ENCODE results near the gene DNAJC30. TPM values are rescaled to one million over a fixed set of nuclear protein-coding genes. Genes with fewer than 3 reads are reported as not detected.

The DNAJC30 gene
- total RNA-seq, 1 experiment from 2014 or later, result 1.3 TPM

DNA sequence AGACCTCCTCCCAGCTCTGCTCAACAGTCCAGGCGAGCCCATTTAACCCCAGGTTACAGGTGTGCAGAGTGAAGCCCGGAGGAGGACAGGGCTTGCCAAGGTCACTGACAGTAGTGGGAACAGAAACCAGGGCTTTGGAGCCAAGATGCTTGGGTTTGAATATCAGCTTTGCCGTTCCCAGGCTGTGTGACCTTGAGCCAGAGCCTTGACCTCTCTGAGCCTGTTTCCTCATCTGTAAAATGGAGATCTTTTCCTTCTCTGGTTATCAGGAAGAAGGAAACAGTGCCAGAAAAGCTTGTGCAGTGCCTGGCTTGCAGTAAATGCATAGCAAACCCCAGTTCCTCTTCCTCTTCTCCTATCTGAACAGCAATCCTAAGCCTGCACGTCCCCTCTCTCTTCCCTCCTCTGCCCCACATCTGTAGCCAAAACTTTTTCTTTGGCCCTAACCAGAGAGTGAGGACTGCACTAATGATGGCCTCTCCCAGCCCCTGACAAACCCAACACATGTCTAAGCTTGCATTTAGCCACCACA, 37.5 kb downstream of the DNAJC30 start:
- Histone ChIP-seq H3K27ac (no peak overlapping the region), H3K36me3 (no peaks in the 10 kb centered on the region)
- no peak for DNase-seq (ENCODE audit: low read depth in 1 of 2, low spot score in 2 of 2)

DNA sequence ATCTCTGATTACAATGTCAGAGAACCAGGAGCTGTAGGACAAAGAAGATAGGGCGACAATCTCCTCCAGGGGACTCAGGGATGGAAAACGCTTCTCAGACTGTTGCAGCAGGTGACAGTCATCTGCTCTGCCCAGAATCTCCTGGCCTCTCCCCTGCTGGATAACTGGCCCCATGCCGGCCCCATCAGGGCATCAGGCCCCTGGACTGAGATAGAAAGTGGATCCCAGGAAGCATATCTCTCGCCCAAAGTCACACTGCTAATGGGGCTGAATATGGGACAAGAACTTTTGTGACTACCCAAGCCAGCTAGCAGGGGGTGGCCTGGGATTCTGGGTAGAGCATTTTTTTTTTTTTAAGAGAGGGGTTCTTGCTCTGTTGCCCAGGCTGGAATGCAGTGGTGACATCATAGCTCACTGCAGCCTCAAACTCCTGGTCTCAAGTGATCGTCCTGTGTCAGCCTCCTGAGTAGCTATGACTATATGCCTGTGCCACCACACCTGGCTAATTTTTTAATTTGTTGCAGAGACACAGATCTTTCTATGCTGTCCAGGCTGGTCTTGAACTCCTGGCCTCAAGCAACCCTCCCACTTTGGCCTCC, 38.5 kb downstream of the DNAJC30 start:
- peaks cover 31% of the 10 kb centered on the region for H3K27me3 ChIP-seq (replicated peaks)
- H3K4me1 ChIP-seq (replicated peaks), result peaks cover 8% of the 10 kb centered on the region
- H3K9me3 ChIP-seq (replicated peaks), result peaks cover 8% of the 10 kb centered on the region
- no peak for DNase-seq (ENCODE audit: low read depth in 1 of 2, low spot score in 2 of 2)
- no peak overlapping the region for H3K4me3 ChIP-seq
- no peak overlapping the region for H3K27ac ChIP-seq
- H3K36me3 ChIP-seq, result no peaks in the 10 kb centered on the region

More for the DNA sequence above, 37.5 kb downstream of the DNAJC30 start:
- peaks cover 8% of the 10 kb centered on the region for H3K9me3 ChIP-seq (replicated peaks)
- H3K4me1 ChIP-seq (replicated peaks), result peaks cover 8% of the 10 kb centered on the region
- H3K4me3 ChIP-seq, result no peak overlapping the region
- peaks cover 40% of the 10 kb centered on the region for H3K27me3 ChIP-seq (replicated peaks)

DNA sequence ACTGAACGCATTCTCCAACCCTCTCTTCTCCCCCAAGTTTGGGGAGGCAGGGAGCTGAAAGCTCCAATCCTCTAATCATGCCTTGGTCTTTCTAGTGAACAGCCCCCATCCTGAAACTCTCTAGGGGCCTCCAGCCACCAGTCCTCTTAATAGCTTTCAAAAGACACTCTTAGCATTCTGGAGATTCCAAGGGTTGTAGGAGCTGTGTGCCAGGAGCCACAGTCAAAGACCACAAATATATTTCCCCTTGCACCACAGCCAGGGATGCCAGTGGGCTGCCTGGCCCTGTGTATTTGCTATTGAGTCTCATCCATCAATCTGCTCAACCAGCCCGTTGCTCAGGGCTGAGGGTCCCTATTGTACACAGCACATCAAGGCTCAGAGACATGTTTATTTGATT, 40.4 kb downstream of the DNAJC30 start:
- no peak overlapping the region for H3K27ac ChIP-seq
- H3K27me3 ChIP-seq (replicated peaks), result peaks cover 22% of the 10 kb centered on the region
- H3K36me3 ChIP-seq, result no peaks in the 10 kb centered on the region
- H3K4me1 ChIP-seq (replicated peaks), result peaks cover 4% of the 10 kb centered on the region
- no peak for DNase-seq (ENCODE audit: low read depth in 1 of 2, low spot score in 2 of 2)
- H3K9me3 ChIP-seq (replicated peaks), result peaks cover 8% of the 10 kb centered on the region
- no peak overlapping the region for H3K4me3 ChIP-seq

DNA sequence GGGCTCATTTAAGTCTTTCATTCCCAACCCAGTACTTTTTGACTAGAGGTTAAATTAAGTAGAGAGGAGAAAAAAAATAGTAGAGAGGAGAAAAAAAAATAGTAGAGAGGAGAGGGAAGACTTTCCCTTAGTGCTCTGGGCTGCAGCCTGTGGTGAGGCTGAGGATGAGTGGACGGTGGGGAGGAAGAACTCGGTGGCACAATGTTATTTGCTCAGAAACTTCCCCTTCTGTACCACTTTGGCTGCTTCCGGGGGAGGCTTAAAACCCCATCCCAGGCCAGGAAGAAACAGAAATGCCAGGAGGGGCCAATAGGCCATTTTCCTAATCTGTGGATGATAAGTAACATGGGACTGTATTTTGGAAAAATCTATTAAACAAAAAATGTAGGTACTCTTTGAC, 44.3 kb downstream of the DNAJC30 start:
- no peak for DNase-seq (ENCODE audit: low read depth in 1 of 2, low spot score in 2 of 2)
- Histone ChIP-seq H3K27me3 (replicated peaks) (no peaks in the 10 kb centered on the region), H3K4me1 (replicated peaks) (peaks cover 13% of the 10 kb centered on the region), H3K27ac (no peak overlapping the region), H3K4me3 (no peak overlapping the region), H3K9me3 (replicated peaks) (peaks cover 8% of the 10 kb centered on the region), H3K36me3 (no peaks in the 10 kb centered on the region)

DNA sequence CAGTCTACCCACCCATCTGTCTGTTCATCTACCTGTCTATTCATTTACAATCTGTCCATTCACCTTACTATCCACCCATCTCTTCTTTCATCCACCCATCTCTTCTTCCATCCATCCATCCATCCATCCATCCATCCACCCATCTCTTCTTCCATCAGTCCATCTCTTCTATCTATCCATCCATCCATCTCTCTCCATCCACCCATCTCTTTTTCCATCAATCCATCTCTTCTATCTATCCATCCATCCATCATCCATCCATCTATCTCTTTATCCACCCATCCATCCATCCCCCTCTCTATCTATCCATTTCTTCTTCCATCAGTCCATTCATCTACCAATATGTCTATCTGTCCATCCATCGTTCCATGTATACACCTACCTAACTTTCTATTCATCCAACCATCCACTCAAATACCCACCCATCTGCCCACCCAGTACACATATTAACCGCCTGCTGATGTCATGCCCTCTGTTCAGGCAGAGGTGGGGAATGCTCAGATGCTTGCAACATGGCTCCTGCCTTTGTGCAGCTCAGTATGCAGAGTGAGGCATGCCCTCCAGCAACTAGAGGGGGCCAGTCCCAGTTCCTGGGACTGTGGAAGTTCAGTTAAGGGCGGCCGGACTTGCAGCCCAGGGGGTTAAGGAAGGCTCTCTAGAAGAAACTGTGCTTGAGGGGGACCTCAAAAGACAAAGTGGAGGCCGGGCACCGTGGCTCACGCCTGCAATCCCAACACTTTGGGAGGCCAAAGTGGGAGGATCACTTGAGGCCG, 47.6 kb downstream of the DNAJC30 start:
- Histone ChIP-seq H3K27ac (no peak overlapping the region), H3K36me3 (no peaks in the 10 kb centered on the region), H3K9me3 (replicated peaks) (no peaks in the 10 kb centered on the region), H3K27me3 (replicated peaks) (no peaks in the 10 kb centered on the region), H3K4me3 (no peak overlapping the region), H3K4me1 (replicated peaks) (peaks cover 13% of the 10 kb centered on the region)
- no peak for DNase-seq (ENCODE audit: low read depth in 1 of 2, low spot score in 2 of 2)

DNA sequence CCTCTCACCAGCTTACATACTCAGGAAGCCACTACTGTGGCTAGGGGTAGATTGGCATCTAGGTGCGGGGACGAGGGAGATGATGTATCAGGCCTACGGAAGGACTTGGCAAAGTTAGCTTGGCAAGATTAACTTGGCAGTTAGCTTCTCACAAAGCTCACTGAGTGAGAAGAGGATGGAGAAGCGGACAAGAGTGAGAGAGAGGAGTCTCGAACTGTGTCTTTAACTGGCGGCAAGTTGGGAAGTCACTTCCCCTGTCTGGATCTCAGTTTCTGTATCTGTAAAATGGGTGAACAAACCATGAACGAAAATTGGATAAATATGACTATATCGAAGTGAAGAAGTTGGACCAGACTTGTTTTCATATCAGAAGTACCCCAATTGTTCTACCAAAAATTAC, 49.4 kb downstream of the DNAJC30 start:
- DNase-seq (ENCODE audit: low read depth in 1 of 2, low spot score in 2 of 2), result no peak
- peaks cover 13% of the 10 kb centered on the region for H3K4me1 ChIP-seq (replicated peaks)
- H3K4me3 ChIP-seq, result no peak overlapping the region
- no peak overlapping the region for H3K27ac ChIP-seq
- no peaks in the 10 kb centered on the region for H3K9me3 ChIP-seq (replicated peaks)
- 0 out of 2 replicates have a peak, but pooled peaks cover under 1% of the 10 kb centered on the region for H3K27me3 ChIP-seq (replicated peaks)
- H3K36me3 ChIP-seq, result no peaks in the 10 kb centered on the region

DNA sequence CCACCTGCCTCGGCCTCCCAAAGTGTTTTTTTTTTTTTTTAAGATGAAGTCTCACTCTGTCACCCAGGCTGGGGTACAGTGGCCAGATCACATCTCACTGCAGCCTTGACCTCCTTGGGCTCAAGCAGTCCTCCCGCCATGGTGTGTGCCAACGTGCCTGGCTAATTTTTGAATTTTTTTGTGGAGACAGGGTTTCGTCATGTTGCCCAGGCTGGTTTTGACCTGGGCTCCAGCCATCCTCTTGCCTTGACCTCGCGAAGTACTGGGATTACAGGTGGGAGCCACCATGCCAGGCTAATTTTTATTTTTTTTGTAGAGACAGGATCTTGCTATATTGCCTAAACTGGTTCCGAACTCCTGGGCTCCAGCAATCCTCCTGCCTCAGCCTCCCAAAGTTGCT, 49.9 kb downstream of the DNAJC30 start:
- H3K9me3 ChIP-seq (replicated peaks), result no peaks in the 10 kb centered on the region
- H3K36me3 ChIP-seq, result no peaks in the 10 kb centered on the region
- DNase-seq (ENCODE audit: low read depth in 1 of 2, low spot score in 2 of 2), result no peak
- no peak overlapping the region for H3K27ac ChIP-seq
- H3K4me3 ChIP-seq, result no peak overlapping the region
- H3K27me3 ChIP-seq (replicated peaks), result peaks cover 5% of the 10 kb centered on the region; the same call in 1 of the 2 replicates
- H3K4me1 ChIP-seq (replicated peaks), result peaks cover 13% of the 10 kb centered on the region

DNA sequence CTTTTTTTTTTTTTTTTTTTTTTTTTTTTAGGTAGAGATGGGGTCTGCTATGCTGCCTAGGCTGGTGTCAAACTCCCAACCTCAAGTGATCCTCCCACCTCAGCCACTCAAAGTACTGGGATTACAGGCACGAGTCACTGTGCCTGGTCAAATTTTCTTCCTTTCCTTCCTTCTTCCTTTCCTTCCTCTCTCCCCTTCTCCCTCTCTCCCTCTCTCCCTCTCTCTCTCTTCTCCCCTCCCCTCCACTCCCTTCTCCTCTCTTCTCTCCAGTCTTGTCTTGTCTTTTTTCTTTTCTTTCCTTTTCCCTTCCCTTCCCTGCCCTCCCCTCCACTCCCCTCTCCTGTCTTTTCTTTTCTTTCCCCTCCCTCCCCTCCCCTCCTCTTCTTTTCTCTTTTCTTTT, 51.7 kb downstream of the DNAJC30 start:
- no peak for DNase-seq (ENCODE audit: low read depth in 1 of 2, low spot score in 2 of 2)
- H3K4me1 ChIP-seq (replicated peaks), result peaks cover 13% of the 10 kb centered on the region
- no peaks in the 10 kb centered on the region for H3K9me3 ChIP-seq (replicated peaks)
- H3K36me3 ChIP-seq, result no peaks in the 10 kb centered on the region
- no peak overlapping the region for H3K4me3 ChIP-seq
- peaks cover 20% of the 10 kb centered on the region; the same call in 1 of the 2 replicates for H3K27me3 ChIP-seq (replicated peaks)
- H3K27ac ChIP-seq, result no peak overlapping the region

Other genes starting within 250 kb of the DNAJC30 start
- 3.5 and 10.5 TPM in 2 replicates for gene FZD9, start 249.7 kb downstream of the DNAJC30 start, total RNA-seq (2014; rRNA removed; shearing (Covaris generic))
- 78.9 and 86.5 TPM in 2 replicates for gene BAZ1B, start 161.2 kb downstream of the DNAJC30 start, total RNA-seq (2014; rRNA removed; shearing (Covaris generic))
- gene BCL7B, start 125.8 kb downstream of the DNAJC30 start, total RNA-seq (2014; rRNA removed; shearing (Covaris generic)), result 20.5 and 75.2 TPM in 2 replicates
- gene TBL2, start 104.9 kb downstream of the DNAJC30 start, total RNA-seq (2014; rRNA removed; shearing (Covaris generic)), result 63.8 and 67.2 TPM in 2 replicates
- not detected in 2 replicates for gene MLXIPL, start 58.9 kb downstream of the DNAJC30 start, total RNA-seq (2014; rRNA removed; shearing (Covaris generic))
- 1.0 and 1.8 TPM in 2 replicates for gene VPS37D, start 15.6 kb downstream of the DNAJC30 start, total RNA-seq (2014; rRNA removed; shearing (Covaris generic))
- gene BUD23, start 144 bp upstream of the DNAJC30 start, total RNA-seq (2014; rRNA removed; shearing (Covaris generic)), result 42.2 and 45.5 TPM in 2 replicates
- gene STX1A, start 36.2 kb upstream of the DNAJC30 start, total RNA-seq (2014; rRNA removed; shearing (Covaris generic)), result 8.8 and 10.1 TPM in 2 replicates
- gene ABHD11, start 55.3 kb upstream of the DNAJC30 start, total RNA-seq (2014; rRNA removed; shearing (Covaris generic)), result 23.6 and 25.8 TPM in 2 replicates
- gene CLDN3, start 86.8 kb upstream of the DNAJC30 start, total RNA-seq (2014; rRNA removed; shearing (Covaris generic)), result not detected in 2 replicates
- gene CLDN4, start 147.5 kb upstream of the DNAJC30 start, total RNA-seq (2014; rRNA removed; shearing (Covaris generic)), result 0.16 TPM in 1 of 2 replicates, not detected in the other
- 0.91 and 2.9 TPM in 2 replicates for gene METTL27, start 159.1 kb upstream of the DNAJC30 start, total RNA-seq (2014; rRNA removed; shearing (Covaris generic))
- gene TMEM270, start 177.7 kb upstream of the DNAJC30 start, total RNA-seq (2014; rRNA removed; shearing (Covaris generic)), result not detected in 2 replicates

Data from SJSA1 (cell line).